ENCODE results near the gene GNGT2. TPM values are rescaled to one million over a fixed set of nuclear protein-coding genes. Genes with fewer than 3 reads are reported as not detected.

Gene GNGT2
- total RNA-seq, 2 experiments from 2014 or later: 13.3 to 32.6 TPM

DNA sequence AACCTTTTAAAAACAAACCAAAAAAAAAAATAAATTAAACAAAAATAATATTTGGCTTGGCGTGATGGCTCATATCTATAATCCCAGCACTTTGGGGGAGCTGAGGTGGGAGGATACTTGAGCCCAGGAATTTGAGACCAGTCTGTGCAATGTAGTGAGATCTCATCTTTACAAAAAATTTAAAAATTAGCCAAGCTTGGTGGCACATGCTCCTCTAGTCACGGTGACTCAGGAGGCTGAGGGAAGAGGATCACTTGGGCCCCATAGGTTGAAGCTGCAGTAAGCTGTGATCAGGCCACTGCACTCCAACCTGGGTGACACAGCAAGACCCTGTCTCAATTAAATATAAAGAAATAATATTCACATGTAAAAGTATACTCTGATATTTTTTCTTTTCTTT is 12.2 kb downstream of the GNGT2 start:
- H3K36me3 ChIP-seq (ENCODE audit: insufficient read depth, low read length): no peaks in the 10 kb centered on the region
- H3K79me2 ChIP-seq (ENCODE audit: insufficient read depth, low read depth, low read length): no peaks in the 10 kb centered on the region
- no peak overlapping the region for H3K4me2 ChIP-seq (ENCODE audit: low read length)
- CTCF ChIA-PET (ENCODE audit: unreplicated experiment): no interaction called here
- H2AFZ ChIP-seq (ENCODE audit: low read length): no peak overlapping the region
- H3K9me3 ChIP-seq (ENCODE audit: low read length): no peaks in the 10 kb centered on the region
- no peaks in the 10 kb centered on the region for H4K20me1 ChIP-seq (ENCODE audit: insufficient read depth, low read length)
- TF ChIP-seq, protein P1, sequence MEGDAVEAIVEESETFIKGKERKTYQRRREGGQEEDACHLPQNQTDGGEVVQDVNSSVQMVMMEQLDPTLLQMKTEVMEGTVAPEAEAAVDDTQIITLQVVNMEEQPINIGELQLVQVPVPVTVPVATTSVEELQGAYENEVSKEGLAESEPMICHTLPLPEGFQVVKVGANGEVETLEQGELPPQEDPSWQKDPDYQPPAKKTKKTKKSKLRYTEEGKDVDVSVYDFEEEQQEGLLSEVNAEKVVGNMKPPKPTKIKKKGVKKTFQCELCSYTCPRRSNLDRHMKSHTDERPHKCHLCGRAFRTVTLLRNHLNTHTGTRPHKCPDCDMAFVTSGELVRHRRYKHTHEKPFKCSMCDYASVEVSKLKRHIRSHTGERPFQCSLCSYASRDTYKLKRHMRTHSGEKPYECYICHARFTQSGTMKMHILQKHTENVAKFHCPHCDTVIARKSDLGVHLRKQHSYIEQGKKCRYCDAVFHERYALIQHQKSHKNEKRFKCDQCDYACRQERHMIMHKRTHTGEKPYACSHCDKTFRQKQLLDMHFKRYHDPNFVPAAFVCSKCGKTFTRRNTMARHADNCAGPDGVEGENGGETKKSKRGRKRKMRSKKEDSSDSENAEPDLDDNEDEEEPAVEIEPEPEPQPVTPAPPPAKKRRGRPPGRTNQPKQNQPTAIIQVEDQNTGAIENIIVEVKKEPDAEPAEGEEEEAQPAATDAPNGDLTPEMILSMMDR (conservative IDR thresholded peaks at IDR 0.05; ENCODE audit: low read length): no peak
- no peak for TF ChIP-seq EZH2phosphoT487 (IDR thresholded peaks at IDR 0.05; ENCODE audit: borderline replicate concordance, low read depth, low read length)
- BruUV-seq (replicated peaks): no TSS peak
- POLR2A ChIA-PET: interaction anchor here (0.8 to 3.4 kb wide), 3 partner anchors 11 to 199 kb away, joined by 3 to 14 read pairs (median 5); no protein-coding TSS in a partner anchor
- H3K4me1 ChIP-seq (ENCODE audit: insufficient read depth, low read length, poor library complexity, severe bottlenecking): peaks cover 16% of the 10 kb centered on the region
- no peak overlapping the region for H3K27ac ChIP-seq (ENCODE audit: low read depth, low read length, poor library complexity, severe bottlenecking)
- no peaks in the 10 kb centered on the region for H3K9me2 ChIP-seq (ENCODE audit: insufficient read depth, low read length)
- no peak for DNase-seq (ENCODE audit: low spot score)
- intact Hi-C loops (cut with micrococcal nuclease; ENCODE audit: unreplicated experiment): no loop called here
- H3K4me3 ChIP-seq (ENCODE audit: low read depth, low read length, poor library complexity, severe bottlenecking): no peak overlapping the region

DNA sequence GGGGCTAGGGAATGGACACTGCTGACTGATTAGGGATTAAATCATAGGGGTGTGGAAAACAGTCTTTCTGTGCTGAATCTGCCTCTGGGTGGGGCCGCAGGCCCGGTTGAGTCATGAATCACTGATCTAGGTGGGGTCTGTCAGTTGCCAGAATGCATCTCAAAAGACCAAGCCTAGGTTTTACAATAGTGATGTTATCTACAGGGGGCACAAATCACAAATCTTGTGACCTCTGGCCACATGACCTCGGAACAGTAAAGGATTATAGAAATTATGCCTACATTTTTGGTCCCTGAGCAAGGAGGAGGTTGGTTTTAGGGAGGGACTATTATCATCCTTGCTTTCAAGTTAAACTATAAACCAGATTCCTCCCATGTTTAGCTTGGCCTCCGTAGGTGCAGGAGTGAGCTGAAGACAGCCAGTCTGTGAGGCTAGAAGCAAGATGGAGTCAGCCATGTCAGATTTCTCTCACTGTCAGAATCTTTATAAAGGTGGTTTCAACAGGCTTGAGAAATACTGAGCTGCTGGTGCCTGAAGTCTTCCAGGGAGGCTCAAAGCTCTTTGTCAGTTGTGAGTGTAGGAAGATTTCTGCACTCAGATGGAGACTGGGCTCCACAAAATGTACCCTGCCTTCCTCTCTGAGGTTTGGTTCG is 12.9 kb downstream of the GNGT2 start:
- intact Hi-C loops (cut with micrococcal nuclease; ENCODE audit: unreplicated experiment): no loop called here
- Histone ChIP-seq H3K79me2 (ENCODE audit: insufficient read depth, low read depth, low read length) (no peaks in the 10 kb centered on the region), H3K4me2 (ENCODE audit: low read length) (no peak overlapping the region), H3K4me1 (ENCODE audit: insufficient read depth, low read length, poor library complexity, severe bottlenecking) (peaks cover 18% of the 10 kb centered on the region), H3K36me3 (ENCODE audit: insufficient read depth, low read length) (no peaks in the 10 kb centered on the region), H3K9me2 (ENCODE audit: insufficient read depth, low read length) (no peaks in the 10 kb centered on the region), H2AFZ (ENCODE audit: low read length) (no peak overlapping the region), H3K27ac (ENCODE audit: low read depth, low read length, poor library complexity, severe bottlenecking) (no peak overlapping the region), H4K20me1 (ENCODE audit: insufficient read depth, low read length) (no peaks in the 10 kb centered on the region), H3K9me3 (ENCODE audit: low read length) (no peaks in the 10 kb centered on the region), H3K4me3 (ENCODE audit: low read depth, low read length, poor library complexity, severe bottlenecking) (no peak overlapping the region)
- DNase-seq (ENCODE audit: low spot score): no peak
- CTCF ChIA-PET (ENCODE audit: unreplicated experiment): no interaction called here
- POLR2A ChIA-PET: interaction anchor here (0.8 to 3.4 kb wide), 3 partner anchors 12 to 200 kb away, joined by 3 to 14 read pairs (median 5); no protein-coding TSS in a partner anchor
- no TSS peak for BruUV-seq (replicated peaks)
- TF ChIP-seq EZH2phosphoT487 (IDR thresholded peaks at IDR 0.05; ENCODE audit: borderline replicate concordance, low read depth, low read length): no peak
- TF ChIP-seq, protein P1 (conservative IDR thresholded peaks at IDR 0.05; ENCODE audit: low read length): no peak

GRCh38 chr17:49196520-49196919 is 13.9 kb downstream of the GNGT2 start:
- no peaks in the 10 kb centered on the region for H3K9me2 ChIP-seq (ENCODE audit: insufficient read depth, low read length)
- H3K4me2 ChIP-seq (ENCODE audit: low read length): no peak overlapping the region
- no peaks in the 10 kb centered on the region for H3K36me3 ChIP-seq (ENCODE audit: insufficient read depth, low read length)
- H3K4me1 ChIP-seq (ENCODE audit: insufficient read depth, low read length, poor library complexity, severe bottlenecking): peaks cover 20% of the 10 kb centered on the region
- H4K20me1 ChIP-seq (ENCODE audit: insufficient read depth, low read length): no peaks in the 10 kb centered on the region
- H3K27ac ChIP-seq (ENCODE audit: low read depth, low read length, poor library complexity, severe bottlenecking): no peak overlapping the region
- TF ChIP-seq, protein P1 (conservative IDR thresholded peaks at IDR 0.05; ENCODE audit: low read length): no peak
- TF ChIP-seq EZH2phosphoT487 (IDR thresholded peaks at IDR 0.05; ENCODE audit: borderline replicate concordance, low read depth, low read length): no peak
- H3K4me3 ChIP-seq (ENCODE audit: low read depth, low read length, poor library complexity, severe bottlenecking): no peak overlapping the region
- no TSS peak for BruUV-seq (replicated peaks)
- ChIA-PET CTCF (ENCODE audit: unreplicated experiment) (interaction anchor here (0.6 kb wide), 1 partner anchor 17 kb away, joined by 3 read pairs; no protein-coding TSS in a partner anchor), POLR2A (no interaction called here)
- intact Hi-C loops (cut with micrococcal nuclease; ENCODE audit: unreplicated experiment): no loop called here
- H3K9me3 ChIP-seq (ENCODE audit: low read length): no peaks in the 10 kb centered on the region
- no peak overlapping the region for H2AFZ ChIP-seq (ENCODE audit: low read length)
- no peaks in the 10 kb centered on the region for H3K79me2 ChIP-seq (ENCODE audit: insufficient read depth, low read depth, low read length)
- DNase-seq (ENCODE audit: low spot score): no peak
